OCI-LY1 (cell line): ENCODE measurements around the gene MEA1.

Source experiments
- H2AFZ ChIP-seq: fragments of 200-600 bp; sonication (generic), shearing (Covaris generic); 2 replicates; pipeline ENCODE4 v1.6.0; 2014; ENCODE audit warnings: antibody characterized with exemption, mild to moderate bottlenecking, low read length
- H3F3A ChIP-seq: fragments of 200-600 bp; sonication (generic), shearing (Covaris generic); 2 replicates; pipeline ENCODE4 v1.6.0; 2014; ENCODE audit warnings: mild to moderate bottlenecking, antibody characterized with exemption, low read length, moderate library complexity; ENCODE audit not compliant: insufficient read depth
- H3K27ac ChIP-seq: fragments of 200-600 bp; sonication (generic); 2 replicates; pipeline ENCODE4 v1.5.1; 2014; ENCODE audit warnings: low read length, mixed run types, mild to moderate bottlenecking, low read depth; ENCODE audit not compliant: poor library complexity, severe bottlenecking
- H3K27me3 ChIP-seq: fragments of 200-600 bp; sonication (generic); 2 replicates; pipeline ENCODE4 v1.6.0; 2014; ENCODE audit warnings: antibody characterized with exemption, mild to moderate bottlenecking, low read length, moderate library complexity; ENCODE audit not compliant: insufficient read depth
- H3K36me3 ChIP-seq: fragments of 200-600 bp; sonication (generic); 2 replicates; pipeline ENCODE4 v1.6.1; 2014; ENCODE audit warnings: mild to moderate bottlenecking, antibody characterized with exemption, low read length, moderate library complexity, mixed read lengths; ENCODE audit not compliant: insufficient read depth
- H3K4me1 ChIP-seq: fragments of 200-600 bp; sonication (generic); 2 replicates; pipeline ENCODE4 v1.5.1; 2014; ENCODE audit warnings: mild to moderate bottlenecking, low read length, moderate library complexity; ENCODE audit not compliant: insufficient read depth, severe bottlenecking
- H3K4me2 ChIP-seq: fragments of 200-600 bp; sonication (generic), shearing (Covaris generic); 2 replicates; pipeline ENCODE4 v1.6.1; 2014; ENCODE audit warnings: low read length
- H3K4me3 ChIP-seq: fragments of 200-600 bp; sonication (generic); 2 replicates; pipeline ENCODE4 v1.5.1; 2014; ENCODE audit warnings: low read length, low read depth, mild to moderate bottlenecking, mixed read lengths; ENCODE audit not compliant: poor library complexity, severe bottlenecking
- H3K79me2 ChIP-seq: fragments of 200-600 bp; shearing (Covaris generic); 2 replicates; pipeline ENCODE4 v1.6.1; 2016; ENCODE audit warnings: mixed run types, low read length, mixed read lengths; ENCODE audit not compliant: insufficient read depth
- H3K9ac ChIP-seq: fragments of 200-600 bp; sonication (generic), shearing (Covaris generic); 2 replicates; pipeline ENCODE4 v1.6.1; 2014; ENCODE audit warnings: mild to moderate bottlenecking, low read length, mixed read lengths
- H3K9me2 ChIP-seq: fragments of 200-600 bp; sonication (generic), shearing (Covaris generic); 2 replicates; pipeline ENCODE4 v1.6.1; 2014; ENCODE audit warnings: low read depth, mild to moderate bottlenecking, low read length, mixed read lengths
- H3K9me3 ChIP-seq: fragments of 200-600 bp; shearing (Covaris generic); 2 replicates; pipeline ENCODE4 v1.6.1; 2014; ENCODE audit warnings: low read length, mixed read lengths
- H4K20me1 ChIP-seq: fragments of 200-600 bp; sonication (generic), shearing (Covaris generic); 2 replicates; pipeline ENCODE4 v1.6.0; 2016; ENCODE audit warnings: mild to moderate bottlenecking, low read length; ENCODE audit not compliant: insufficient read depth
- CTCF ChIP-seq: fragments of 200-600 bp; sonication (generic), shearing (Covaris generic); IDR thresholded peaks from 2 replicates; pipeline ENCODE4 v1.5.1; 2017; ENCODE audit warnings: mild to moderate bottlenecking, antibody characterized with exemption, low read length, moderate library complexity, mixed read lengths
- EZH2 ChIP-seq: fragments of 200-600 bp; sonication (generic), shearing (Covaris generic); IDR thresholded peaks from 2 replicates; pipeline ENCODE4 v1.8.0; 2017; ENCODE audit warnings: borderline replicate concordance, mixed run types, mild to moderate bottlenecking, antibody characterized with exemption, low read length, moderate library complexity, mixed read lengths

The MEA1 gene

GRCh38 chr6:43032326-43032725 is 18.6 kb upstream of the MEA1 start:
- Histone ChIP-seq H3K9ac (no peak overlapping the region), H3K4me1 (no peaks in the 10 kb centered on the region), H3F3A (no peaks in the 10 kb centered on the region), H3K4me2 (no peak overlapping the region), H3K27ac (no peak overlapping the region), H3K27me3 (no peaks in the 10 kb centered on the region), H3K9me3 (no peaks in the 10 kb centered on the region), H3K9me2 (no peaks in the 10 kb centered on the region), H3K4me3 (no peak overlapping the region), H4K20me1 (no peaks in the 10 kb centered on the region), H2AFZ (no peak overlapping the region), H3K36me3 (peaks cover 74% of the 10 kb centered on the region), H3K79me2 (no peaks in the 10 kb centered on the region)
- TF ChIP-seq EZH2 (no peak), CTCF (no peak)

- no peaks in the 10 kb centered on the region for H3K9me2 ChIP-seq
- H3K4me3 ChIP-seq = no peak overlapping the region
- no peaks in the 10 kb centered on the region for H3K79me2 ChIP-seq
- no peak overlapping the region for H3K9ac ChIP-seq
- H3K36me3 ChIP-seq = peaks cover 89% of the 10 kb centered on the region
- no peak overlapping the region for H3K4me2 ChIP-seq
- H2AFZ ChIP-seq = no peak overlapping the region
- no peak overlapping the region for H3K27ac ChIP-seq
- H3K4me1 ChIP-seq = no peaks in the 10 kb centered on the region
- no peaks in the 10 kb centered on the region for H4K20me1 ChIP-seq
- H3K9me3 ChIP-seq = no peaks in the 10 kb centered on the region
- H3K27me3 ChIP-seq = no peaks in the 10 kb centered on the region
- TF ChIP-seq EZH2 (no peak), CTCF (no peak)
- H3F3A ChIP-seq = no peaks in the 10 kb centered on the region
These were observed 15.4 kb upstream of the MEA1 start for GRCh38 chr6:43029120-43029519.

GRCh38 chr6:43026365-43026764 is 12.6 kb upstream of the MEA1 start:
- Histone ChIP-seq H3K4me2 (no peak overlapping the region), H3K36me3 (peaks cover 80% of the 10 kb centered on the region), H4K20me1 (no peaks in the 10 kb centered on the region), H3F3A (no peaks in the 10 kb centered on the region), H3K9me3 (no peaks in the 10 kb centered on the region), H3K9ac (no peak overlapping the region), H3K27ac (no peak overlapping the region), H3K4me1 (peaks cover 13% of the 10 kb centered on the region), H3K4me3 (no peak overlapping the region), H3K79me2 (peaks cover 14% of the 10 kb centered on the region; the same call in 1 of the 2 replicates), H2AFZ (no peak overlapping the region), H3K27me3 (no peaks in the 10 kb centered on the region), H3K9me2 (no peaks in the 10 kb centered on the region)
- TF ChIP-seq CTCF (no peak), EZH2 (no peak)
